Spleen (tissue), 7 donors: ENCODE measurements around the gene SH3RF3.

Source experiments
- CTCF ChIP-seq, 11 experiments: fragments of 200-600 bp in 7 of 11; fragments of 450-650 bp in 4 of 11; sonication (generic) in 4 of 11; IDR thresholded peaks in 8 of 11; conservative IDR thresholded peaks in 3 of 11; 1 replicate in 7 of 11; 2 replicates in 4 of 11; pipeline versions ENCODE4 v1.4.0 to v1.8.0; 2016 to 2021; ENCODE audit warnings: antibody characterized with exemption in 11 of 11, inconsistent platforms in 4 of 11, mild to moderate bottlenecking in 1 of 11
- POLR2A ChIP-seq, 3 donors: fragments of 450-650 bp; IDR thresholded peaks; one replicate each; pipeline ENCODE4 v1.5.1; 2017; ENCODE audit warnings: antibody characterized with exemption in 3 of 3, mild to moderate bottlenecking in 1 of 3
- donor health status: DM: no; HTN: no; CAD: no; lungs with moderate emphysema.
- donor health status: DM: no; HTN: no; CAD: no.
- donor health status: DM: no; HTN: no; CAD: no.

GRCh38 chr2:109164311-109164710 lies 35.3 kb downstream of the SH3RF3 start:
- no peak for TF ChIP-seq POLR2A (IDR thresholded peaks at IDR 0.05)
- TF ChIP-seq CTCF (IDR thresholded peaks at IDR 0.05 in 8 of 11, conservative IDR thresholded peaks at IDR 0.05 in 3 of 11), result no peak
